ENCODE results near the gene MCF2L. TPM values are rescaled to one million over a fixed set of nuclear protein-coding genes. Genes with fewer than 3 reads are reported as not detected.
A peak's percentile ranks its signal among the peaks of the same experiment; 100 is the strongest.

The MCF2L gene
- total and polyA plus RNA-seq, 2 experiments from 2014 or later = 27.6 to 38.6 TPM

DNA sequence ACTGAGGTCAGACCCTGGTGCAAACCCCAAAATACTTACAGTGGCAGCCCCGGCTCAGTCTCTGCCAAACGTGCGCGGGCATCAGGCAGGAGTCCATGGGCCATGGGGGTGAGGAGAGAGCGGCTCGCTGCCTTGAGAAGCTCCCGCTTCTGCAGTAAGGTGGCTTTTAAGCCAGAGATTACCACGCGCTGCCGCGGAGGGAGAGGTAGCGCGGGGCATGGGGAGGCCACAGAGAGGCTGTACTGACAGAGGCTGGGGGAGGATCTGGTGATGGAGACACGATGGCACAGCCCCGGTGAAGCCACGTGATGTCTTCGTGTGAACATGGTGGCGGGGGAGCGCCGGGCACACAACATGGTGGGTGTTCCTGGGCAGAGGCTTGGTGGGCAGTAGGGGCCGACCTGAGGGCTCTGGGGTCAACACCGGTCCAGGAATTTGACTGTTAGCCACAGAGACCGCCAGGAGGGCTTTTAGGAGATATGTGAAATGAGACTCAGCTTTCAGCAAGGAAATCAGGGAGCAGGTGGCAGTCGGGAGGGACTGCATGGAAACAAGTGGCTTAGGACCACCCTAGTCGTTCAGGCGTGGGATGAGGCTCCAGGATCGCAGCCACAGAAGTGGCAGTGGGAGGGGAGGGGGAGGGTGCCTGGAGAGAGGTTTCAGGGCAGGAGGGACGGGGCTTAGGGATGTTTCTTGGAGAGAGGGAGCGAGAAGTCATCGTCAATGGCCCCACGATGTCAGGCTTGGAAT lies 24.1 kb downstream of the MCF2L start:
- no peak for DNase-seq (ENCODE audit: low read depth in 1 of 2, low spot score in 1 of 2)
- no peaks in the 10 kb centered on the region for H3K27me3 ChIP-seq
- H3K36me3 ChIP-seq = no peaks in the 10 kb centered on the region
- no peaks in the 10 kb centered on the region for H3K9me3 ChIP-seq (ENCODE audit: low read depth)
- H3K27ac ChIP-seq = no peak overlapping the region
- TF ChIP-seq, protein P1, sequence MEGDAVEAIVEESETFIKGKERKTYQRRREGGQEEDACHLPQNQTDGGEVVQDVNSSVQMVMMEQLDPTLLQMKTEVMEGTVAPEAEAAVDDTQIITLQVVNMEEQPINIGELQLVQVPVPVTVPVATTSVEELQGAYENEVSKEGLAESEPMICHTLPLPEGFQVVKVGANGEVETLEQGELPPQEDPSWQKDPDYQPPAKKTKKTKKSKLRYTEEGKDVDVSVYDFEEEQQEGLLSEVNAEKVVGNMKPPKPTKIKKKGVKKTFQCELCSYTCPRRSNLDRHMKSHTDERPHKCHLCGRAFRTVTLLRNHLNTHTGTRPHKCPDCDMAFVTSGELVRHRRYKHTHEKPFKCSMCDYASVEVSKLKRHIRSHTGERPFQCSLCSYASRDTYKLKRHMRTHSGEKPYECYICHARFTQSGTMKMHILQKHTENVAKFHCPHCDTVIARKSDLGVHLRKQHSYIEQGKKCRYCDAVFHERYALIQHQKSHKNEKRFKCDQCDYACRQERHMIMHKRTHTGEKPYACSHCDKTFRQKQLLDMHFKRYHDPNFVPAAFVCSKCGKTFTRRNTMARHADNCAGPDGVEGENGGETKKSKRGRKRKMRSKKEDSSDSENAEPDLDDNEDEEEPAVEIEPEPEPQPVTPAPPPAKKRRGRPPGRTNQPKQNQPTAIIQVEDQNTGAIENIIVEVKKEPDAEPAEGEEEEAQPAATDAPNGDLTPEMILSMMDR (IDR thresholded peaks at IDR 0.05; ENCODE audit: low read depth, low read length) = no peak
- peaks cover 5% of the 10 kb centered on the region for H3K4me1 ChIP-seq (ENCODE audit: low read depth)
- no peak overlapping the region for H3K4me3 ChIP-seq

DNA sequence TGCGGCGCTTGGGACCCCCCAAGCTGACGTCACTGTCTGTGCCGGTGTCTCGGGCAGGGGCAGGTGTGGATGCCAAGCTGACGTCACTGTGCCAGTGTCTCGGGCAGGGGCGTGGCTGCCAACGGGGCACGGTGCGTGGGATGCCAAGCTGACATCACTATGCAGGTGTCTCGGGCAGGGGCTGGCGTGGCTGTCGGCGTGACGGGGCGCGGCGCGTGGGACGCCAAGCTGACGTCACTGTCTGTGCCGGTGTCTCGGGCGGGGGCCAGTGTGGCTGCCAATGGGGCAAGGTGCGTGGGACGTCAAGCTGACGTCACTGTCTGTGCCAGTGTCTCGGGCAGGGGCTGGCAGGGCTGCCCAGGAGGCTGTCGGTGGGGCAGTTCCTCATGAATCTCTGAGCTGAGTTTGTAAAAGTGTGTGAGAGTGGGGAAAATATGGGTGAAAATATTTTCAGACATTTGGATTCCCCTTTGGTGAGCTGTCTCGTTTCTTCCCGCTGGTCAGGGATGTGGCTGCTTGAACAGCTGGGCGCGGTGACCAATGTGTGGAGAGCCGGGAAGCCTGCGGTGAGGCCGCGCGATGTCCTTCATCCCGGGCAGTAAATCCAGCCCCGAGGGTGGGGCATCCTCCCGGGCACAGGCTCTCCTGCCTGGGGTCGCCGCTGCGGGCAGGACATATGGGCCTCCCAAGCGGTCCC lies 25.2 kb downstream of the MCF2L start:
- Histone ChIP-seq H3K9me3 (ENCODE audit: low read depth) (no peaks in the 10 kb centered on the region), H3K36me3 (no peaks in the 10 kb centered on the region), H3K27me3 (no peaks in the 10 kb centered on the region), H3K4me1 (ENCODE audit: low read depth) (peaks cover 5% of the 10 kb centered on the region), H3K27ac (no peak overlapping the region), H3K4me3 (no peak overlapping the region)
- no peak for DNase-seq (ENCODE audit: low read depth in 1 of 2, low spot score in 1 of 2)
- TF ChIP-seq, protein P1 (IDR thresholded peaks at IDR 0.05; ENCODE audit: low read depth, low read length) = no peak

DNA sequence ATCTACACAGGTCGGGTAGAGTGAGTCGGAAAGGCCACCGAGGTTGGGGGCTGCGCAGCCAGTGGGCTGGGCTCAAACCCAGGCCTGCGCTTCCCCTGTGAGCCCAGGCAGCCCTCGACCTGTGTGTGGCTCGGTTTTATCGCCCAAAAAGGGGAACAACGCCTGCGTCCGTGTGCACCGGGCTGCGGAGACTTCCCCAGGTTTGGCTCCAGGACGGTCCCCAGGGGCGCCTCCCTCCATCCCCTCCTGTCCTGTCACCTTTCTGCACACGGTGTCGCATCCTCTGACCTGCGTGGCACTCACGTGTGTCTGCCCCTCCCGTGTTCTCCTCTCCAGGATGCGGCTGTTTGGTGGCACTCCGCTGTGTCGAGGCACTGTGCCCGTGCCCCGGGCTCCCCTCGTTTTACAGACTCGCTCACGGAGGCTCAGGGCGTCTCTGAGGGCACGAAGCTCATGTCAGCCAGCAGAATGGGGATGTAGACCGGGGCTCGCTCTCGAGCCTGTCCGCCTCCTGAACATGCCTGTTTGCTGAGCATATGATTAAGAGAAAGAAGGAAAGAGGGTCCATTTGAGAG lies 25.9 kb downstream of the MCF2L start:
- Histone ChIP-seq H3K27me3 (no peaks in the 10 kb centered on the region), H3K36me3 (no peaks in the 10 kb centered on the region), H3K4me3 (no peak overlapping the region), H3K27ac (no peak overlapping the region), H3K4me1 (ENCODE audit: low read depth) (peaks cover 10% of the 10 kb centered on the region), H3K9me3 (ENCODE audit: low read depth) (no peaks in the 10 kb centered on the region)
- DNase-seq (ENCODE audit: low read depth in 1 of 2, low spot score in 1 of 2) = no peak
- TF ChIP-seq, protein P1 (IDR thresholded peaks at IDR 0.05; ENCODE audit: low read depth, low read length) = no peak

DNA sequence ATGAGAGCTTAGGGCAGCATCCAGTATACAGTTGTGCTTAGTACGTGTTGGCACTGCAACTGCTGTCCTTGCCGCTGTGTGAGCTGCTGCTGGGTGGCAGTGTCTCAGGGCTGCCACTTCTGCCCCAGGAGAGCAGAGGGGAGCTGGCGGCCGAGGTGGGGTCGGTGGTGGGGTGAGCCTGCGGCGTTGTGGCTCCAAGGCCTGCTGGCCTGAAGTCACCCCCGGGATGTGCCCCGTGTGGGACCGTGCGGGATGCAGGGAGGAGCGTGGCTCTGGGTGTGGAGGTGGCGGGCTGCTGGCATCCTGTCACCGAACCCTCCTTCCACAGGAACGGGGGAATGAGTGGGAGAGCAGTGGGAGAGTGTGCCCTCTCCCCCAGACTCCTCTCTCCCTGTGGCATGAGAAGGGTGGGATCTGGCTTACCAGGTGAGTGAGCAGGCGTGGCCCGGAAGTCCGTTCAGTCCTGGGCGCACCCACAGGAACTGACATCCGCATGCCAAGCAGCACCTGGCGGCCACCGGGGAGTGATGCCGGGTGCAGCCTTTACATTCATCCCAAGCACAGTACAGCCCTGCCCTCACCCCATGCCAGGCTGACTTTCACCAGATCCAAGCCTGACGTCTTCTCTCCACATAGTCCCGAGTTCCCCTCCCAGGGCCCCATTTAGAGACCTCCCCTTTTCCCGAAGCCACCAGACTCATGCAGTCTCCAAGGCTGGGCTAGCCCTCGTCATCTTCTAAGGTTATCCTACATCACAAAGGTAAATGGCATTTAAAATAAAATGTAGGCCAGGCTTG lies 26.6 kb downstream of the MCF2L start:
- H3K4me1 ChIP-seq (ENCODE audit: low read depth) = peaks cover 15% of the 10 kb centered on the region

DNA sequence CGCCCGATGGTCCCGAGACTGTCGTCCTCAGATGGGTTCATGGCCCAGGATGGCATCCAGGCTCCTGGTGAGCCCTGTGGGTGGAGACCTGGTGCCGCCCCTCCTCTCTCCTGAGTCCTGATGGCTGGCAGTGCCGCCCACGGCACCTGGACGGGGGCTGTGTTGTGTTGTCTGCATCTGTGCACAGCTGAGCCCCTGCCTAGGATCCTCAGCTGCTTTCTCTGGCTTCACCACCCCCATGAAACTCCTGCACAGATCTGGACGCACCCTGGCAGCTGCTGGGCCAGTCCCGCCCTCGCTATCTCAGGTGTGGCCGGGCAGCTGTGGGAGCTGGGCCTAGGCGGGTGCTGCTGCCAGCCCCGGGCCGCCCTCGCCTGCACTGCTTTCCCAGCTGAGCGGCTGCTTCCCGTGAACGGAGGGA lies 27.7 kb downstream of the MCF2L start:
- TF ChIP-seq, protein P1 (IDR thresholded peaks at IDR 0.05; ENCODE audit: low read depth, low read length) = no peak
- Histone ChIP-seq H3K4me1 (ENCODE audit: low read depth) (peaks cover 19% of the 10 kb centered on the region), H3K27ac (no peak overlapping the region), H3K4me3 (no peak overlapping the region), H3K27me3 (no peaks in the 10 kb centered on the region), H3K9me3 (ENCODE audit: low read depth) (no peaks in the 10 kb centered on the region), H3K36me3 (no peaks in the 10 kb centered on the region)
- no peak for DNase-seq (ENCODE audit: low read depth in 1 of 2, low spot score in 1 of 2)

More for the DNA sequence above, 26.6 kb downstream of the MCF2L start:
- H3K36me3 ChIP-seq = no peaks in the 10 kb centered on the region
- no peaks in the 10 kb centered on the region for H3K27me3 ChIP-seq
- DNase-seq (ENCODE audit: low read depth in 1 of 2, low spot score in 1 of 2) = peak in 1 of 2 donors; percentile 18
- TF ChIP-seq, protein P1 (IDR thresholded peaks at IDR 0.05; ENCODE audit: low read depth, low read length) = no peak
- H3K4me3 ChIP-seq = no peak overlapping the region
- no peaks in the 10 kb centered on the region for H3K9me3 ChIP-seq (ENCODE audit: low read depth)
- H3K27ac ChIP-seq = no peak overlapping the region
